GM12892 (cell line): ENCODE measurements around the gene REV1.

Experiments used
- DNase-seq: peaks from one replicate; pipeline ENCODE4 v3.0.0; 2011; ENCODE audit not compliant: insufficient read length
- FAIRE-seq: peaks from 2 replicates; lab custom pipeline; 2011; peaks lifted over from hg19 to GRCh38; lab: Jason Lieb, UNC
- POLR2A ChIP-seq: IDR thresholded peaks from 2 replicates; pipeline ENCODE4 v1.6.1; 2011; ENCODE audit warnings: low read depth, low read length, control low read depth
- POLR2AphosphoS5 ChIP-seq: IDR thresholded peaks from 2 replicates; pipeline ENCODE4 v1.6.1; 2011; ENCODE audit warnings: low read depth, low read length, control low read depth
- TAF1 ChIP-seq: IDR thresholded peaks from 2 replicates; pipeline ENCODE4 v1.6.1; 2011; ENCODE audit warnings: low read depth, mild to moderate bottlenecking, control low read depth, low read length, borderline replicate concordance

Gene REV1

GRCh38 chr2:99442837-99443236 lies 47.0 kb downstream of the REV1 start:
- FAIRE-seq = no peak
- TF ChIP-seq TAF1 (no peak), POLR2A (no peak), POLR2AphosphoS5 (no peak)
- no peak for DNase-seq

- no peak for DNase-seq
- FAIRE-seq = no peak
- no peak for TF ChIP-seq POLR2AphosphoS5
- no peak for TF ChIP-seq POLR2A
- no peak for TF ChIP-seq TAF1
These were observed 49.8 kb downstream of the REV1 start for GRCh38 chr2:99439971-99440505.

GRCh38 chr2:99436874-99437273 lies 52.9 kb downstream of the REV1 start:
- TF ChIP-seq POLR2A (no peak), TAF1 (no peak), POLR2AphosphoS5 (no peak)
- FAIRE-seq (no peak), DNase-seq (no peak)

GRCh38 chr2:99433340-99433739 lies 56.5 kb downstream of the REV1 start:
- FAIRE-seq (no peak), DNase-seq (no peak)
- no peak for TF ChIP-seq POLR2A
- TF ChIP-seq TAF1 = no peak
- TF ChIP-seq POLR2AphosphoS5 = no peak

GRCh38 chr2:99431587-99432275 lies 58.1 kb downstream of the REV1 start:
- FAIRE-seq (peak; percentile 17), DNase-seq (no peak)
- TF ChIP-seq POLR2A = no peak
- no peak for TF ChIP-seq POLR2AphosphoS5
- TF ChIP-seq TAF1 = no peak

GRCh38 chr2:99430614-99431291 lies 59.1 kb downstream of the REV1 start:
- no peak for DNase-seq
- FAIRE-seq = no peak
- TF ChIP-seq POLR2A = no peak
- no peak for TF ChIP-seq TAF1
- no peak for TF ChIP-seq POLR2AphosphoS5

GRCh38 chr2:99425022-99425421 lies 64.8 kb downstream of the REV1 start:
- FAIRE-seq = no peak
- DNase-seq = no peak
- TF ChIP-seq POLR2A = no peak
- TF ChIP-seq TAF1 = no peak
- TF ChIP-seq POLR2AphosphoS5 = no peak

- no peak for TF ChIP-seq TAF1
- TF ChIP-seq POLR2A = no peak
- no peak for TF ChIP-seq POLR2AphosphoS5
- no peak for DNase-seq
- FAIRE-seq = no peak
These were observed 65.4 kb downstream of the REV1 start for GRCh38 chr2:99424371-99424770.

- TF ChIP-seq TAF1 (no peak), POLR2AphosphoS5 (no peak), POLR2A (no peak)
- peak; percentile 9 for FAIRE-seq
- DNase-seq = no peak
These were observed 67.2 kb downstream of the REV1 start for GRCh38 chr2:99422599-99422998.

- TF ChIP-seq TAF1 = no peak
- TF ChIP-seq POLR2AphosphoS5 = no peak
- TF ChIP-seq POLR2A = no peak
- FAIRE-seq (no peak), DNase-seq (no peak)
These were observed 68.3 kb downstream of the REV1 start for GRCh38 chr2:99421469-99421868.

- TF ChIP-seq POLR2AphosphoS5 (no peak), TAF1 (no peak), POLR2A (no peak)
- no peak for FAIRE-seq
- no peak for DNase-seq
These were observed 69.0 kb downstream of the REV1 start for GRCh38 chr2:99420751-99421299.

GRCh38 chr2:99420031-99420430 lies 69.8 kb downstream of the REV1 start:
- no peak for TF ChIP-seq TAF1
- TF ChIP-seq POLR2AphosphoS5 = no peak
- TF ChIP-seq POLR2A = no peak
- FAIRE-seq = no peak
- no peak for DNase-seq

GRCh38 chr2:99417396-99417795 lies 72.4 kb downstream of the REV1 start:
- FAIRE-seq (no peak), DNase-seq (no peak)
- TF ChIP-seq TAF1 (no peak), POLR2A (no peak)
